Myocyte (in vitro differentiated cells): ENCODE data around the gene SORL1. TPM values are rescaled to one million over a fixed set of nuclear protein-coding genes. Genes with fewer than 3 reads are reported as not detected.

ENCODE experiments used
- total RNA-seq: library from RNA; depleted of rRNA; stranded (reverse); fragments of >200 nt; gene quantifications from 2 replicates; pipeline ENCODE4 v1.2.3, GENCODE V29; 2014

SORL1 gene
- total RNA-seq, 1 donor from 2014 or later = 0.29 TPM

Other genes with a start within 250 kb of the SORL1 start
- gene SC5D, start 159.5 kb upstream of the SORL1 start, total RNA-seq = 65.2 and 67.5 TPM in 2 replicates